DMS 273 treated with DMSO at 0.1 percent for 48 hours (cell line): ENCODE data around the gene HS1BP3.

Experiments used
- DNase-seq: peaks from one replicate; lab custom pipeline; 2025; lab: John Stamatoyannopoulos, UW

The HS1BP3 gene

GRCh38 chr2:20650877-20651730 is at the start of gene HS1BP3:
HS1BP3 (minus strand) TSS chr2:20651098; CDS start chr2:20651063, 35 bp downstream.
- peak; percentile 53 for DNase-seq

GRCh38 chr2:20698916-20699613 is 48.2 kb upstream of the HS1BP3 start:
- no peak for DNase-seq

- DNase-seq: no peak
Observed at GRCh38 chr2:20697322-20697934, 46.5 kb upstream of the HS1BP3 start.

GRCh38 chr2:20696366-20696765 is 45.5 kb upstream of the HS1BP3 start:
- no peak for DNase-seq

GRCh38 chr2:20693317-20693716 is 42.4 kb upstream of the HS1BP3 start:
- DNase-seq: no peak

- no peak for DNase-seq
Observed at GRCh38 chr2:20692081-20692480, 41.2 kb upstream of the HS1BP3 start.

GRCh38 chr2:20691076-20691734 is 40.3 kb upstream of the HS1BP3 start:
- DNase-seq: no peak

GRCh38 chr2:20689428-20690264 is 38.7 kb upstream of the HS1BP3 start:
- no peak for DNase-seq

GRCh38 chr2:20687260-20687832 is 36.4 kb upstream of the HS1BP3 start:
- no peak for DNase-seq

- no peak for DNase-seq
Observed at GRCh38 chr2:20684581-20685063, 33.7 kb upstream of the HS1BP3 start.

- DNase-seq: no peak
Observed at GRCh38 chr2:20682167-20682920, 31.4 kb upstream of the HS1BP3 start.

- no peak for DNase-seq
Observed at GRCh38 chr2:20680744-20681375, 30.0 kb upstream of the HS1BP3 start.

GRCh38 chr2:20678780-20679179 is 27.9 kb upstream of the HS1BP3 start:
- no peak for DNase-seq

- no peak for DNase-seq
Observed at GRCh38 chr2:20678086-20678395, 27.1 kb upstream of the HS1BP3 start.

- no peak for DNase-seq
Observed at GRCh38 chr2:20677301-20678085, 26.6 kb upstream of the HS1BP3 start.

- DNase-seq: no peak
Observed at GRCh38 chr2:20676353-20677215, 25.7 kb upstream of the HS1BP3 start.

- DNase-seq: no peak
Observed at GRCh38 chr2:20675701-20676352, 24.9 kb upstream of the HS1BP3 start.
